Mesodermal cell (in vitro differentiated cells): Measurements from ENCODE around the gene MSL1.

Experiments
- H3K27ac ChIP-seq: 2 replicates; pipeline ENCODE4 v1.7.0; 2013; ENCODE audit warnings: mild to moderate bottlenecking, low read depth, low read length, moderate library complexity; ENCODE audit not compliant: severe bottlenecking
- H3K36me3 ChIP-seq: 2 replicates; pipeline ENCODE4 v1.7.1; 2013; ENCODE audit warnings: mild to moderate bottlenecking, low read length, moderate library complexity; ENCODE audit not compliant: control insufficient read depth, insufficient read depth
- H3K4me1 ChIP-seq: one replicate; pipeline ENCODE4 v1.7.1; 2013; ENCODE audit warnings: mild to moderate bottlenecking, low read length; ENCODE audit not compliant: insufficient read depth, control insufficient read depth, poor library complexity, severe bottlenecking
- H3K4me3 ChIP-seq: 2 replicates; pipeline ENCODE4 v1.7.0; 2013; ENCODE audit warnings: low read length, control low read depth, mild to moderate bottlenecking; ENCODE audit not compliant: insufficient read depth, poor library complexity, severe bottlenecking; ENCODE audit errors: extremely low read depth
- H3K9me3 ChIP-seq: 2 replicates; pipeline ENCODE4 v1.7.1; 2013; ENCODE audit warnings: mild to moderate bottlenecking, low read length, moderate library complexity; ENCODE audit not compliant: control insufficient read depth
- WGBS, 2 experiments: methylation state at CpG; one replicate each; pipeline ENCODE4 v1.1.5; 2013; ENCODE audit warnings: missing lambda C conversion rate in 2 of 2; ENCODE audit not compliant: insufficient coverage in 2 of 2; 5-methylcytosine and 5-hydroxymethylcytosine counted together

Gene MSL1

GRCh38 chr17:40108970-40109824 lies 12.6 kb upstream of the MSL1 start:
- peak overlapping the region; percentile 26 for H3K27ac ChIP-seq
- no peaks in the 10 kb centered on the region for H3K36me3 ChIP-seq
- no peaks in the 10 kb centered on the region for H3K9me3 ChIP-seq
- H3K4me3 ChIP-seq = no peak overlapping the region
- peaks cover 69% of the 10 kb centered on the region for H3K4me1 ChIP-seq
- WGBS, 2 experiments = 92 to 94% methylated on average over 6 of the region's 9 CpGs

DNA sequence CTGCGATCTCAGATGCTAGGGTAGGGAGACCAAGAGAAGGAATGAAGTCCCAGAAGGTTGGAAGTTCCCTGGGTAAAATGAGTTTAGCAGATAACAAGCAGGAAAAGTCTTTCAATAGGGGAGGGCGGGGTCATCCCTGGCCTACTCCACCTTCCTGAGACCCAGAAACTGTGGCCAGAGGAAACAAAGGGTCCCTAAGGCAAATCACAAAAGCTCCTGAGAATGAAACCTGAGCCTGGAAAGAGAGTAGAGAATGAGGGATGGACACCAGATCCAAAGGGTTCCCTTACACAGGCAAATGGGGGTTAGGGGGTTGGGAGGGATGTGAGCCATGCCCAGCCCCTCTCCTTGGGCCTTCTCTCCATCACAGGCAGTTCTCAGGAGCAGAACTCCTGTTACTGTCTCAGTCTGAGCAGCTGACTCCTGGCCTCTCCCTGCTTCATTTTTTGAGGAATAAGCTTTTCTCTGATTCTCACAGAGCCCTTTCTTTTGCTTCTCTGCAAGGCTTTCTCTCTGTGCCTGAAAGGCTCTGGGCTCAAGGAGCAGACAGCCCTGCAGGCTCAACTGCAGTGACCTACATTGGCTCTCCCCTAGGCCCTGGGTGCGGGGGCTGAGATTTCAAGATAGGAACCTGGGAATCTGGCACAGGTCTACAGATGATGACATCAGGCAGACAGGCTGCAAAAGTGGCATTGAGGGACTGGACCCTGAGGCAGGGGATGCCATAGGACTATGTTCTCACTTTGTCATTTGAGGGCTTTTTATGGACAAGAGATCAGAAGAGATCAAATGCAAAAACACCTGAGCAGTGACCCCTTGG lies 11.5 kb upstream of the MSL1 start:
- H3K27ac ChIP-seq = peak overlapping the region; percentile 89
- H3K36me3 ChIP-seq = no peaks in the 10 kb centered on the region
- H3K9me3 ChIP-seq = no peaks in the 10 kb centered on the region
- 80 to 100% methylated on average over 1 to 2 of the region's 3 CpGs for whole genome bisulfite sequencing, 2 experiments
- H3K4me1 ChIP-seq = peaks cover 63% of the 10 kb centered on the region
- H3K4me3 ChIP-seq = no peak overlapping the region

- WGBS, 2 experiments = 11 to 16% methylated on average over 7 to 8 of the region's 12 CpGs
- Histone ChIP-seq H3K27ac (peak overlapping the region; percentile 89), H3K4me1 (peaks cover 57% of the 10 kb centered on the region), H3K9me3 (no peaks in the 10 kb centered on the region), H3K36me3 (no peaks in the 10 kb centered on the region), H3K4me3 (peak overlapping the region; percentile 6)
These were observed 10.3 kb upstream of the MSL1 start for GRCh38 chr17:40111221-40112128.

DNA sequence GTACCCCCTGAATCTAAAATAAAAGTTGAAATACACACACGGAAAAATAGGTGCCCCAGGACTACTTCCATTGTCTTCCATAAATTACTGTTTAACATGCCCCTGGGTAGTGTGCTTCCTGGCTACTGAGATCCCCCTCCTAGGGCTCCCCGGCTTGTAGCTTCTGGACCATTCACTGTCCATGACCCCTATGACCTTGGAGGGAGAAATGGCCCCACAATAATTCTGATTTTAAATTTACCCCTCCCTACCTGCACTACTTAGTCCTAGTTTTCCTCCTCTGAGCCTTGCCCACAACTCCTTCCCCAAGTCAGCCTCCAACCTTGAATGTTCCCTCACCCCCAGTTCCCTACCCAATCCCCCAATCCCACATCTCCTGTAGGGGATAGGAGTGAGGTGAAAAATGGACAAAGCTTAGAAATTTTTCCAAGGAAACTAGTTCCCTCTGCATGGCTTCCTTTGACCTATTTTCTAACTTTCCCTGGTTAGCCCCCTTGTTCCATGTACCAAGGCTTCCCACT lies 9.5 kb upstream of the MSL1 start:
- Histone ChIP-seq H3K4me1 (peaks cover 49% of the 10 kb centered on the region), H3K27ac (no peak overlapping the region), H3K9me3 (no peaks in the 10 kb centered on the region), H3K4me3 (no peak overlapping the region), H3K36me3 (no peaks in the 10 kb centered on the region)
- WGBS, 2 experiments = 33 to 35% methylated on average over 2 of the region's 2 CpGs

DNA sequence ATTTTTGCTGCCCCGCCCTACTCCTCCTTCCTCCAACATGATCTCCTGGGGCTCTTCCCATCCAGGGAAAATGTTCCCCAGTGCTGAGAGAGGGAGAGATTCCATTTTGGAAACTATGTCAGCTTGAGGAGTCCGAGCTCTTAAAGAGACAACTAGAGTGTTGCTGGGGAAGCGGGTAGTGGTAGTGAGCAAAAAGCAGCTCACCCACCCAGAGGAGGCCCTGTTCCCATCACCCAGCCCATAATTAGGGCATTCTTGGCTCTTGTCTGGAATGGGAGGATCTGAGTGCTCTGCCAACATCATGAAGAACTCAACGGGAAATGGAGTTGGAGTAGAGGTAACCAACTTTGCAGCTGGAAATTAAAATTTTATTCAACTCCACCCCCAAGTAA lies 9.1 kb upstream of the MSL1 start:
- Histone ChIP-seq H3K9me3 (no peaks in the 10 kb centered on the region), H3K4me1 (peaks cover 45% of the 10 kb centered on the region), H3K4me3 (no peak overlapping the region), H3K36me3 (no peaks in the 10 kb centered on the region), H3K27ac (peak overlapping the region; percentile 98)
- WGBS, 2 experiments = 93 to 100% methylated on average over 2 of the region's 4 CpGs

DNA sequence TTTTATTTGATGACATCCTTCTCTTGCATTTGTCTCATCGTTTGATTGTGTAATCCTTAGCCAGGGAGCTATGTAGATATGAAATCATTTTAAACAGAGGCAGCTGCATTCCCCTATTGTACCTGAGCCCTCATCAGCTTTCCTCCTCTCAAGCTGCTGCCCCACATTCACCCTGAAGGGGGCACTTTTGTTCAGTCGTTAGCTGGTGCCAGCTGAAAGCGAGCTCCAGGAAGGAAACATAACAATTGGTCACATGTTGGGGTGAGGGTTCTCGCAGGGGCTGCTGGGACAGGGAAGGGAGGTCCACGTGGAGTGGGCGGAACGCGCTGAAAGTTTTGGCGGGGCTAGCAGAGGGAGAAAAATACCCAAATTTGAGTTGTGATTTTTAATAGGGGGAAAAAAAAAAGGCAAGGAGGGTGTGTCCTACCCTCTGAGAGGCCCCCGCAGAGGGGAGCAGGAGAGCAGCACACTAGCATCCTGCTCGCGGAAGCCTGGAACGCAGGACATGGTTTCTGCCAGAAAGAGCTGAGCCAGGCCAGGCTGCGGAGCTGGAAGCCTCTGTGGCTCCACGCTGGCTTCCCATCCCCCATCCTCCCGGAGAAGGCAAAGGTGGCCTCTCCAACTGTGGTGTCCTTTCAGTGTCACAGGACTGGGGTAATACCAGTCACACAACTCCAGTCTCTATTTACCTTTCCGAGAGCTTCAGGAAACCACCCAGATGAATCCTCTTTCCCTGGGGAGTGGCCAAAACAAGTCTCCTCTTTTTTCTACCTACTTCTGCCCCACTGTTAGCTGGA lies 8.5 kb upstream of the MSL1 start:
- WGBS, 2 experiments = 2 to 3% methylated on average over 15 to 16 of the region's 17 CpGs
- no peaks in the 10 kb centered on the region for H3K36me3 ChIP-seq
- H3K4me3 ChIP-seq = peak overlapping the region; percentile 20
- no peaks in the 10 kb centered on the region for H3K9me3 ChIP-seq
- H3K27ac ChIP-seq = peak overlapping the region; percentile 98
- H3K4me1 ChIP-seq = peaks cover 39% of the 10 kb centered on the region

GRCh38 chr17:40113907-40114245 lies 7.9 kb upstream of the MSL1 start:
- H3K27ac ChIP-seq = peak overlapping the region; percentile 98
- H3K9me3 ChIP-seq = no peaks in the 10 kb centered on the region
- H3K4me3 ChIP-seq = peak overlapping the region; percentile 20
- 55 to 65% methylated on average over 3 of the region's 5 CpGs for WGBS, 2 experiments
- H3K36me3 ChIP-seq = no peaks in the 10 kb centered on the region
- peaks cover 38% of the 10 kb centered on the region for H3K4me1 ChIP-seq

DNA sequence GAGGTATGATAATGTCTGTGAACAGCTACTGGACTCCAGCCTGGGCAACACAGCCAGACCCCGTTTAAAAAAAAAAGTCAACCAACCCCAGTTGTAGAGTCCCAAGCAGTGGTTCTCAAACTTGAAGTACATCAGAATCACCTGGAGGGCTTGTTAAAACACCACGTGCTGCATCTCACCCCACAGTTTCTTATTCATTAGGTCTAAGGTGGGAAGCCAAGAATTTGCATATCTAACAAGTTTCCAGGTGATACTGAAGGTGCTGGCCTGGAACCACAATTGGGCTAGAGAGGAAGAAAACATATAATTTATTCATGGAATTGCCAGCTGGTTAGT lies 6.7 kb upstream of the MSL1 start:
- H3K9me3 ChIP-seq = no peaks in the 10 kb centered on the region
- H3K4me3 ChIP-seq = no peak overlapping the region
- no peaks in the 10 kb centered on the region for H3K36me3 ChIP-seq
- H3K4me1 ChIP-seq = peaks cover 33% of the 10 kb centered on the region
- H3K27ac ChIP-seq = peak overlapping the region; percentile 98
- 82 to 89% methylated on average over 1 to 2 of the region's 2 CpGs for WGBS, 2 experiments

DNA sequence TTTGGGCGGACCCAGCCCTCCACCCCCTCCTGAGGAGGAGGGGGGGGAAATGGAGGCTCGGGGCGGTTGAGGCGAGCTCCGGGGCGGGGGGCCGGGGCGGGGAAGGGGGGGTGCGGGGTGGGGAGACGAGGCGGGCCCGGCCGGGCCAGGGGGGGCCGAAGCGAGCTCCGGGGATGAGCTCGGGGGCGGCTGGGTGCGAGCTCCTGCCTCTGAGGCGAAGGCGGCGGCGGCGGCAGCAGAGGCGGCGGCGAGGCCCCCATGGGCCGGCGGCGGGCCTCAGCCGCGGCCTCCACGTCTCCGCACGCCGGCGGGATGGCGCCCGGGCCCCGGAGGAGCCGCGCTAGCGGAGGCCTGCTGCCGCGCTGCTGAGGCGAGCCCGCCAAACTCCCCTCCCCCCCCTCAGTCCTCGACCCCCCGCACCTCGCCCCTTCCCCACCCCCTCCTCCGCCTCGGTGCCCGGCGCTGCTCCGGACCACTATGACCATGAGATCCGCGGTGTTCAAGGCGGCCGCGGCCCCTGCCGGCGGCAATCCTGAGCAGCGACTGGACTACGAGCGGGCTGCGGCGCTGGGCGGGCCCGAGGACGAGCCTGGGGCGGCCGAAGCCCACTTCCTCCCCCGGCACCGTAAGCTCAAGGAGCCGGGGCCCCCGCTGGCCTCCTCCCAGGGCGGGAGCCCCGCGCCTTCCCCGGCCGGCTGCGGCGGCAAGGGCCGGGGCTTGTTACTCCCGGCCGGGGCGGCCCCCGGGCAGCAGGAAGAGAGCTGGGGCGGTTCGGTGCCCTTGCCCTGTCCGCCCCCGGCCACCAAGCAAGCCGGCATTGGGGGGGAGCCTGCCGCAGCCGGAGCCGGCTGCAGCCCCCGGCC lies 596 bp downstream of the MSL1 start:
- peaks cover 7% of the 10 kb centered on the region for H3K4me1 ChIP-seq
- WGBS, 2 experiments = 0% methylated on average over 53 to 68 of the region's 97 CpGs
- peak overlapping the region; percentile 98 for H3K4me3 ChIP-seq
- H3K27ac ChIP-seq = peak overlapping the region; percentile 84
- no peaks in the 10 kb centered on the region for H3K9me3 ChIP-seq
- peaks cover 22% of the 10 kb centered on the region for H3K36me3 ChIP-seq
